Measurements from ENCODE around the gene LCE1E. TPM values are rescaled to one million over a fixed set of nuclear protein-coding genes. Genes with fewer than 3 reads are reported as not detected.

The LCE1E gene
- total RNA-seq, 2 donors from 2014 or later = not detected

- H3K9me3 ChIP-seq = no peaks in the 10 kb centered on the region
- ATAC-seq (ENCODE audit: insufficient number of reproducible peaks, low FRiP score, low read depth) = no peak
- H3K27me3 ChIP-seq (replicated peaks; ENCODE audit: insufficient read depth) = no peaks in the 10 kb centered on the region
- no peaks in the 10 kb centered on the region for H3K36me3 ChIP-seq
- no peak for DNase-seq (ENCODE audit: low spot score)
- no peaks in the 10 kb centered on the region for H3K4me1 ChIP-seq (ENCODE audit: control insufficient read depth in 1 of 2, low read depth in 2 of 2)
- TF ChIP-seq CTCF (IDR thresholded peaks at IDR 0.05) = no peak
- no peak within 1 kb of the TSS for H3K4me3 ChIP-seq
- no peak within 1 kb of the TSS for H3K27ac ChIP-seq
These were observed 20.5 kb downstream of the LCE1E start, which contains the start of gene LCE1C for GRCh38 chr1:152806576-152806975. Gene LCE1C, minus strand, starts transcription at chr1:152806651. Its CDS starts 1,173 bp downstream, at chr1:152805478.

- no peak for TF ChIP-seq CTCF (IDR thresholded peaks at IDR 0.05)
- Histone ChIP-seq H3K4me3 (no peak overlapping the region), H3K4me1 (ENCODE audit: control insufficient read depth in 1 of 2, low read depth in 2 of 2) (no peaks in the 10 kb centered on the region), H3K27me3 (replicated peaks; ENCODE audit: insufficient read depth) (no peaks in the 10 kb centered on the region), H3K27ac (no peak overlapping the region), H3K36me3 (no peaks in the 10 kb centered on the region), H3K9me3 (no peaks in the 10 kb centered on the region)
- DNase-seq (ENCODE audit: low spot score) (no peak), ATAC-seq (ENCODE audit: insufficient number of reproducible peaks, low FRiP score, low read depth) (no peak)
These were observed 25.0 kb downstream of the LCE1E start for GRCh38 chr1:152811050-152811449.

GRCh38 chr1:152811671-152812070 is 25.6 kb downstream of the LCE1E start, which contains the start of gene LCE1B:
Gene LCE1B, plus strand, starts transcription at chr1:152811971. Its CDS starts 476 bp downstream, at chr1:152812447.
- Histone ChIP-seq H3K9me3 (no peaks in the 10 kb centered on the region), H3K4me3 (no peak within 1 kb of the TSS), H3K36me3 (no peaks in the 10 kb centered on the region), H3K4me1 (ENCODE audit: control insufficient read depth in 1 of 2, low read depth in 2 of 2) (no peaks in the 10 kb centered on the region), H3K27ac (no peak within 1 kb of the TSS), H3K27me3 (replicated peaks; ENCODE audit: insufficient read depth) (no peaks in the 10 kb centered on the region)
- no peak for TF ChIP-seq CTCF (IDR thresholded peaks at IDR 0.05)
- ATAC-seq (ENCODE audit: insufficient number of reproducible peaks, low FRiP score, low read depth) = no peak
- DNase-seq (ENCODE audit: low spot score) = no peak

- Histone ChIP-seq H3K9me3 (no peaks in the 10 kb centered on the region), H3K4me1 (ENCODE audit: control insufficient read depth in 1 of 2, low read depth in 2 of 2) (no peaks in the 10 kb centered on the region), H3K27me3 (replicated peaks; ENCODE audit: insufficient read depth) (no peaks in the 10 kb centered on the region), H3K27ac (no peak overlapping the region), H3K36me3 (no peaks in the 10 kb centered on the region), H3K4me3 (no peak overlapping the region)
- no peak for DNase-seq (ENCODE audit: low spot score)
- TF ChIP-seq CTCF (IDR thresholded peaks at IDR 0.05) = no peak
- ATAC-seq (ENCODE audit: insufficient number of reproducible peaks, low FRiP score, low read depth) = no peak
These were observed 31.3 kb downstream of the LCE1E start for GRCh38 chr1:152817309-152817708.

GRCh38 chr1:152823294-152823693 is 37.2 kb downstream of the LCE1E start:
- no peak for DNase-seq (ENCODE audit: low spot score)
- Histone ChIP-seq H3K36me3 (no peaks in the 10 kb centered on the region), H3K27ac (no peak overlapping the region), H3K4me3 (no peak overlapping the region), H3K4me1 (ENCODE audit: control insufficient read depth in 1 of 2, low read depth in 2 of 2) (no peaks in the 10 kb centered on the region), H3K27me3 (replicated peaks; ENCODE audit: insufficient read depth) (no peaks in the 10 kb centered on the region), H3K9me3 (no peaks in the 10 kb centered on the region)
- TF ChIP-seq CTCF (IDR thresholded peaks at IDR 0.05) = no peak
- no peak for ATAC-seq (ENCODE audit: insufficient number of reproducible peaks, low FRiP score, low read depth)
